GM21447 (cell line): ENCODE results near the gene CFAP65.

ENCODE experiments used
- ATAC-seq: cut with Tn5 transposase; IDR thresholded peaks from one replicate; pipeline ENCODE4 v1.9.1; 2021; ENCODE audit not compliant: unreplicated experiment

CFAP65 gene

GRCh38 chr2:218993345-218994315, 47.7 kb downstream of the CFAP65 start, which contains the start of gene CRYBA2:
CRYBA2 (minus strand) TSS chr2:218993422; CDS start chr2:218993176, 246 bp downstream.
- ATAC-seq = no peak

GRCh38 chr2:218992703-218993344, 48.5 kb downstream of the CFAP65 start:
- no peak for ATAC-seq

GRCh38 chr2:218992196-218992595, 49.1 kb downstream of the CFAP65 start:
- ATAC-seq = no peak

GRCh38 chr2:218991674-218992168, 49.6 kb downstream of the CFAP65 start:
- ATAC-seq = no peak

GRCh38 chr2:218990612-218991011, 50.7 kb downstream of the CFAP65 start:
- ATAC-seq = no peak

GRCh38 chr2:218990052-218990451, 51.3 kb downstream of the CFAP65 start:
- no peak for ATAC-seq

GRCh38 chr2:218988650-218989049, 52.7 kb downstream of the CFAP65 start:
- ATAC-seq = no peak

GRCh38 chr2:218988164-218988563, 53.2 kb downstream of the CFAP65 start:
- ATAC-seq = no peak

- no peak for ATAC-seq
Observed at GRCh38 chr2:218986148-218986761, 55.1 kb downstream of the CFAP65 start.

- no peak for ATAC-seq
Observed at GRCh38 chr2:218985325-218986091, 55.8 kb downstream of the CFAP65 start.

- ATAC-seq = no peak
Observed at GRCh38 chr2:218985021-218985324, 56.3 kb downstream of the CFAP65 start, which contains the start of gene FEV. FEV (minus strand) TSS chr2:218985184; CDS start chr2:218985075, 109 bp downstream.

- no peak for ATAC-seq
Observed at GRCh38 chr2:218984239-218985020, 56.9 kb downstream of the CFAP65 start.

- ATAC-seq = no peak
Observed at GRCh38 chr2:218983934-218984238, 57.4 kb downstream of the CFAP65 start.

GRCh38 chr2:218983263-218983933, 57.9 kb downstream of the CFAP65 start:
- no peak for ATAC-seq

GRCh38 chr2:218982586-218983262, 58.6 kb downstream of the CFAP65 start:
- ATAC-seq = no peak

GRCh38 chr2:218981881-218982585, 59.3 kb downstream of the CFAP65 start:
- ATAC-seq = no peak

- ATAC-seq = no peak
Observed at GRCh38 chr2:218981390-218981880, 59.9 kb downstream of the CFAP65 start.

- no peak for ATAC-seq
Observed at GRCh38 chr2:218980735-218981389, 60.5 kb downstream of the CFAP65 start.
